Keratinocyte (primary cell): Measurements from ENCODE around the gene PAN2.

Experiments used
- EZH2 ChIP-seq: IDR thresholded peaks from one replicate; pipeline ENCODE4 v1.6.1; 2012; ENCODE audit warnings: inconsistent platforms, mild to moderate bottlenecking, low read length, moderate library complexity
- TF ChIP-seq, protein P1 (sequence below), 3 experiments: IDR thresholded peaks in 1 of 3; conservative IDR thresholded peaks in 1 of 3; optimal IDR thresholded peaks in 1 of 3; 2 replicates in 2 of 3; 3 replicates in 1 of 3; pipeline versions ENCODE3 to v1.5.1; 2011; ENCODE audit warnings: low read length in 3 of 3, mild to moderate bottlenecking in 3 of 3, moderate library complexity in 2 of 3, control low read depth in 1 of 3, inconsistent platforms in 1 of 3; ENCODE audit not compliant: insufficient read depth in 2 of 3; ENCODE audit errors: extremely low read depth in 1 of 3

DNA sequence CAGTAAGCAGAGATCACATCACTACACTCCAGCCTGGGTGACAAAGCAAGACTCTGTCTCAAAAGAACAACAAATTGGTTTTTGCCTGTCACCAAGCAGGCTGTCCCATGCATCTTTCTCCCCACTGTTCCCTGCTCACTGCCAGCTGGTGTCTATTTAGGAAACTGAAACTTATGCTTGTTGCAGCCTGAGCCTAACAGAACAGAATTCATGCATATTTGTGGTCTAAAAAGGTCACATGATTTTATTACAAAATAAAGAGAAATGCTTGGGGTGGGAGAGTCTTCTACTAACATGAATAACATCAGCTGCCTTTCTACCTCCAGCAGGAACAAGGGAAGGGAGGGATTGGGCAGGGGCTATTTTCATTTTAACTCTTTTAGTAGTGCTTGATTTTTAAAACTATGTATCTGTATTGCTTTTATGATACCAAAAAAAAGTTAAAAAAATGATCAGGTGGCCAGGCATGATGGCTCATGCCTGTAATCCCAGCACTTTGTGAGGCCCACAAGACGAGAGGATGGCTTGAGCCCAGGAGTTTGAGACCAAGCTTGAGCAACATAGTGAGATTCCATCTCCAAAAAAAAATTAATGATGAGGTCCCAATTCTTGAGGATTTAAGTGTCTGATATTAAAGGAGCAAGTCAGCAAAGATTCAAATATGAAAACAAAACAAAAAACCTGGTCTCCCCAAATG, 25.2 kb upstream of the PAN2 start:
- TF ChIP-seq, protein P1, sequence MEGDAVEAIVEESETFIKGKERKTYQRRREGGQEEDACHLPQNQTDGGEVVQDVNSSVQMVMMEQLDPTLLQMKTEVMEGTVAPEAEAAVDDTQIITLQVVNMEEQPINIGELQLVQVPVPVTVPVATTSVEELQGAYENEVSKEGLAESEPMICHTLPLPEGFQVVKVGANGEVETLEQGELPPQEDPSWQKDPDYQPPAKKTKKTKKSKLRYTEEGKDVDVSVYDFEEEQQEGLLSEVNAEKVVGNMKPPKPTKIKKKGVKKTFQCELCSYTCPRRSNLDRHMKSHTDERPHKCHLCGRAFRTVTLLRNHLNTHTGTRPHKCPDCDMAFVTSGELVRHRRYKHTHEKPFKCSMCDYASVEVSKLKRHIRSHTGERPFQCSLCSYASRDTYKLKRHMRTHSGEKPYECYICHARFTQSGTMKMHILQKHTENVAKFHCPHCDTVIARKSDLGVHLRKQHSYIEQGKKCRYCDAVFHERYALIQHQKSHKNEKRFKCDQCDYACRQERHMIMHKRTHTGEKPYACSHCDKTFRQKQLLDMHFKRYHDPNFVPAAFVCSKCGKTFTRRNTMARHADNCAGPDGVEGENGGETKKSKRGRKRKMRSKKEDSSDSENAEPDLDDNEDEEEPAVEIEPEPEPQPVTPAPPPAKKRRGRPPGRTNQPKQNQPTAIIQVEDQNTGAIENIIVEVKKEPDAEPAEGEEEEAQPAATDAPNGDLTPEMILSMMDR (optimal IDR thresholded peaks at IDR 0.05 in 1 of 3, IDR thresholded peaks at IDR 0.05 in 1 of 3, conservative IDR thresholded peaks at IDR 0.05 in 1 of 3; ENCODE audit: extremely low read depth in 1 of 3, insufficient read depth in 2 of 3, low read length in 3 of 3): no peak
- no peak for TF ChIP-seq EZH2
